ENCODE data around the gene KBTBD8.

Gene KBTBD8

GRCh38 chr3:67018105-67018788 is 20.1 kb downstream of the KBTBD8 start:
- H3K4me1 Mint-ChIP-seq = peaks cover 11% of the 10 kb centered on the region
- H3K36me3 Mint-ChIP-seq (ENCODE audit: low read depth) = no peaks in the 10 kb centered on the region
- no peak for DNase-seq
- no peak overlapping the region for H3K27ac Mint-ChIP-seq
- no peaks in the 10 kb centered on the region for H3K9me3 Mint-ChIP-seq
- H3K27me3 Mint-ChIP-seq (ENCODE audit: low read depth, poor library complexity) = peaks cover 6% of the 10 kb centered on the region
- TF ChIP-seq CTCF (IDR thresholded peaks at IDR 0.05) = no peak
- H3K4me3 Mint-ChIP-seq = no peak overlapping the region

DNA sequence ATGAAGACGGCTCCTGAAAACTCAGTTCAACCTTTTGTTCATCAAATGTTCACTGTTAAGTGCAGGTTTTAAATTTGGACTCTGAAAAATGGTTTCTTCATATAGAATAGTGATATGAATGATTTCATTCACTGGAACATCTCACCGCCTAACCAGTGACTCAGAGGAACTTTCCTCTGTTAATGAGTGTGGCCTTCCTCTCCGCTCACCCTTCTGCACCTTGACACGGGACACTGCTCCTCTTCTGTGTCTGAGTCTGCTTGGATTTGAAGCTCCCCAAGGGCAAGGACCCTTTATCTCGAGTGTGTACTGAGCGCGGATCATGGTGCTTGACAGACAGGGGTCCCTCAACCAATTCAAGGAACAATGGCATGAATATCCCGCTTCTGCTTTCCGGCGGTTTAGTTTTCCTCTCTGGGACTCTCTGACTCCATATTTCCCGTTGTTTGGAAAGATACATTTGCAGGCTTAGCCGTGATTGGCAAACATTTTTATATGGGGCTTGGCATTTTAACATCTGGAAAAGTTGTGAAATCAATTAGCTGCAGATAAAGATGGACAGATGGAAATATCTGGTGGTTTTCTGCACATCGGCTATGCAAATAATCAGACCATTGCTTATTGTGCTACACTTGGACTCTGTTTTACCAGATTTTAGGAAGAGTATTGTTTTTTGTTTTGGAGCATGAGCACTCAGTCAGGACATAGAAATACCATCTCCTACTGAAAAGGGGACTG is 20.9 kb downstream of the KBTBD8 start:
- Mint-ChIP-seq H3K9me3 (no peaks in the 10 kb centered on the region), H3K36me3 (ENCODE audit: low read depth) (no peaks in the 10 kb centered on the region), H3K27me3 (ENCODE audit: low read depth, poor library complexity) (peaks cover 6% of the 10 kb centered on the region), H3K27ac (no peak overlapping the region), H3K4me1 (peaks cover 11% of the 10 kb centered on the region), H3K4me3 (no peak overlapping the region)
- no peak for DNase-seq
- no peak for TF ChIP-seq CTCF (IDR thresholded peaks at IDR 0.05)

GRCh38 chr3:67028001-67028784 is 30.1 kb downstream of the KBTBD8 start:
- no peak for DNase-seq
- Mint-ChIP-seq H3K27ac (no peak overlapping the region), H3K27me3 (ENCODE audit: low read depth, poor library complexity) (peaks cover 4% of the 10 kb centered on the region), H3K36me3 (ENCODE audit: low read depth) (no peaks in the 10 kb centered on the region), H3K4me1 (no peaks in the 10 kb centered on the region), H3K9me3 (no peaks in the 10 kb centered on the region), H3K4me3 (no peak overlapping the region)
- TF ChIP-seq CTCF (IDR thresholded peaks at IDR 0.05) = no peak

DNA sequence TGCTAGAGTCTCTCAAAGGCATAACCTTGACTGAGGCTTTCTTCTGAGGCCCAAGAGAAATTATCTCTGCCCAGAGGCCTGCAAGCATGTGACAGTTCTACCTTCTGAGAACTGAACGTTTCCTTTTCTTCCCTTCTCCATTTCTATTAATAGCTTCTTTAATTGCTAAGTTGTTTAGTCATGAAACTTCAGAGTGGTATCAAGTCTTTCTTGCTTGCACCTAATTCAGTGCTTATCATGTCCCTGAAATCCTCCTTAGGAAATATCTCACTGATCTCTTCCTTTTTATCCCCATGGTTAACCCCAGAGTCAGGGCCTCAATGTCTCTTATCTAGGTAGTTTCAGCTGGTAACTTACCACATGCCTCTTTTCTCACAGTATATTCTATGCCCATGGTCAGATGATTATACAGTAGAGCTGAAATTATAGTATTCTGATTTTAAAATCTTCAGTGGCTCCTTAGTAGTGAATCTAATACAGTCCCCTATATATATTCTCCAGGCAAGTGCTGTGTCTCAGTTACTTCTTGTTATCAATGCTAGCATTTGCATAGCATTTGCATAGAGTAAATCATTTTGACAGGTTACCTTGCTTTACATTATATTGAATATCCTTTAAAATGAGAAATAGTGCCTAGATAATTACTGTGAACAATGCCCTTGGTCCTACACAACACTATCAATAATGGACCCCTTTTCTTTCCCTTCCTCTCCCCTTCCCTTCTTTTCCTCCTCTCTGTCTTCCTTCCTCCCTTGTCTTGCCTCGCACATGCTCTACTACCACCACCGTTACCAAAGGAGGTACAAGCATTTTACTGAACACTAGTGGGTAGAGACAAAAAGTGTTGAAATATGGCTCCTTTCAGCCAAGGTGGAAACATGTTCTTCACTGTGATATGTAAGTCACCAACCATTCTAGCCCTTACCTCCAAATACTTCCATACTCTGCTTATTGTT is 33.0 kb downstream of the KBTBD8 start:
- DNase-seq = no peak
- Mint-ChIP-seq H3K4me1 (no peaks in the 10 kb centered on the region), H3K27ac (no peak overlapping the region), H3K27me3 (ENCODE audit: low read depth, poor library complexity) (peaks cover 4% of the 10 kb centered on the region), H3K9me3 (no peaks in the 10 kb centered on the region), H3K4me3 (no peak overlapping the region), H3K36me3 (ENCODE audit: low read depth) (no peaks in the 10 kb centered on the region)
- TF ChIP-seq CTCF (IDR thresholded peaks at IDR 0.05) = no peak

GRCh38 chr3:67031986-67032385 is 33.9 kb downstream of the KBTBD8 start:
- Mint-ChIP-seq H3K4me3 (no peak overlapping the region), H3K9me3 (no peaks in the 10 kb centered on the region), H3K27me3 (ENCODE audit: low read depth, poor library complexity) (peaks cover 4% of the 10 kb centered on the region), H3K36me3 (ENCODE audit: low read depth) (no peaks in the 10 kb centered on the region), H3K27ac (no peak overlapping the region), H3K4me1 (no peaks in the 10 kb centered on the region)
- TF ChIP-seq CTCF (IDR thresholded peaks at IDR 0.05) = no peak
- no peak for DNase-seq

All from nephron progenitor cell (in vitro differentiated cells).